CD14-positive monocyte (primary cell): Measurements from ENCODE around the gene INSIG2. TPM values are rescaled to one million over a fixed set of nuclear protein-coding genes. Genes with fewer than 3 reads are reported as not detected.

Experiments
- DNase-seq, 3 donors: peaks; one replicate each; pipeline ENCODE4 v3.0.0-alpha.2; 2011 to 2022
- H2AFZ ChIP-seq: 2 replicates; pipeline ENCODE4 v1.6.0; 2012; ENCODE audit warnings: mild to moderate bottlenecking, low read depth, low read length, inconsistent platforms; ENCODE audit not compliant: insufficient read depth, poor library complexity, severe bottlenecking
- H3K27ac ChIP-seq, 2 donors: 1 replicate in 1 of 2; 2 replicates in 1 of 2; pipeline ENCODE4 v1.5.1; 2012 to 2013; ENCODE audit warnings: low read length in 2 of 2, control low read depth in 1 of 2, inconsistent platforms in 1 of 2, low read depth in 1 of 2, mild to moderate bottlenecking in 1 of 2
- H3K27me3 ChIP-seq, 2 donors: one replicate each; pipeline versions ENCODE4 v1.6.0 to v1.6.1; 2011 to 2013; ENCODE audit warnings: low read length in 2 of 2; ENCODE audit not compliant: control insufficient read depth in 2 of 2, insufficient read depth in 2 of 2
- H3K36me3 ChIP-seq, 2 donors: replicated peaks in 1 of 2; 1 replicate in 1 of 2; 2 replicates in 1 of 2; pipeline versions ENCODE4 v1.5.1 to v1.6.1; 2012 to 2013; ENCODE audit warnings: low read length in 2 of 2, control low read depth in 1 of 2, inconsistent platforms in 1 of 2, mild to moderate bottlenecking in 1 of 2; ENCODE audit not compliant: insufficient read depth in 2 of 2, control insufficient read depth in 1 of 2
- H3K4me1 ChIP-seq, 2 donors: 1 replicate in 1 of 2; 2 replicates in 1 of 2; pipeline versions ENCODE4 v1.5.1 to v1.6.1; 2012 to 2013; ENCODE audit warnings: low read length in 2 of 2, control low read depth in 1 of 2, inconsistent platforms in 1 of 2, mild to moderate bottlenecking in 1 of 2, moderate library complexity in 1 of 2; ENCODE audit not compliant: insufficient read depth in 2 of 2, control insufficient read depth in 1 of 2
- H3K4me2 ChIP-seq: replicated peaks from 2 replicates; pipeline ENCODE3; 2012; ENCODE audit warnings: low read length, moderate library complexity, mild to moderate bottlenecking; ENCODE audit not compliant: poor library complexity, severe bottlenecking; ENCODE audit errors: extremely low read depth
- H3K4me3 ChIP-seq, 3 experiments: fragments of 200-600 bp in 1 of 3; sonication (generic) in 1 of 3; replicated peaks in 1 of 3; 1 replicate in 2 of 3; 2 replicates in 1 of 3; pipeline ENCODE4 v1.5.1; 2011 to 2013; ENCODE audit warnings: low read length in 3 of 3, mild to moderate bottlenecking in 3 of 3, control low read depth in 2 of 3, low read depth in 2 of 3, inconsistent platforms in 1 of 3, moderate library complexity in 1 of 3
- H3K79me2 ChIP-seq: 2 replicates; pipeline ENCODE4 v1.6.0; 2012; ENCODE audit warnings: mild to moderate bottlenecking, control low read depth, inconsistent platforms, low read length, moderate library complexity; ENCODE audit not compliant: insufficient read depth
- H3K9ac ChIP-seq: 2 replicates; pipeline ENCODE4 v1.6.0; 2017; ENCODE audit warnings: low read length, mild to moderate bottlenecking; ENCODE audit not compliant: insufficient read depth, poor library complexity, severe bottlenecking
- H3K9me3 ChIP-seq, 2 donors: replicated peaks in 1 of 2; 1 replicate in 1 of 2; 2 replicates in 1 of 2; pipeline versions ENCODE4 v1.5.1 to v1.6.1; 2012 to 2013; ENCODE audit warnings: low read length in 2 of 2, control low read depth in 1 of 2; ENCODE audit not compliant: control insufficient read depth in 1 of 2, insufficient read depth in 1 of 2
- H4K20me1 ChIP-seq: 2 replicates; pipeline ENCODE4 v1.6.0; 2012; ENCODE audit warnings: mild to moderate bottlenecking, low read length, control low read depth, moderate library complexity; ENCODE audit not compliant: insufficient read depth
- H3K27ac Mint-ChIP-seq, 7 donors: one replicate each; pipeline ENCODE4 v1.8.0; 2020; ENCODE audit warnings: mild to moderate bottlenecking in 7 of 7, mixed read lengths in 7 of 7, moderate library complexity in 6 of 7, inconsistent platforms in 2 of 7
- H3K27me3 Mint-ChIP-seq, 3 donors: one replicate each; pipeline ENCODE4 v1.8.0; 2021 to 2022; ENCODE audit warnings: low read depth in 3 of 3, mild to moderate bottlenecking in 3 of 3, mixed read lengths in 3 of 3, moderate library complexity in 3 of 3, inconsistent platforms in 1 of 3
- H3K36me3 Mint-ChIP-seq, 2 donors: one replicate each; pipeline ENCODE4 v1.8.0; 2020; ENCODE audit warnings: mixed read lengths in 2 of 2, inconsistent platforms in 1 of 2, mild to moderate bottlenecking in 1 of 2
- H3K4me1 Mint-ChIP-seq: one replicate; pipeline ENCODE4 v1.8.0; 2020; ENCODE audit warnings: mild to moderate bottlenecking, mixed read lengths
- H3K4me3 Mint-ChIP-seq, 2 donors: one replicate each; pipeline ENCODE4 v1.8.0; 2020; ENCODE audit warnings: mild to moderate bottlenecking in 2 of 2, mixed read lengths in 2 of 2, moderate library complexity in 1 of 2
- H3K9me3 Mint-ChIP-seq, 7 donors: one replicate each; pipeline ENCODE4 v1.8.0; 2020 to 2022; ENCODE audit warnings: mixed read lengths in 7 of 7, mild to moderate bottlenecking in 6 of 7, moderate library complexity in 6 of 7, inconsistent platforms in 2 of 7
- WGBS: methylation state at CpG from one replicate; pipeline ENCODE4 v1.1.5; 2013; ENCODE audit warnings: missing lambda C conversion rate; ENCODE audit not compliant: insufficient coverage; 5-methylcytosine and 5-hydroxymethylcytosine counted together
- intact Hi-C, 2 donors: fragments of 100-400 bp; cut with micrococcal nuclease; formaldehyde crosslinking; loops; one replicate each; pipeline versions ENCODE4 v1.15.0 to v1.15.1; 2023
- polyA plus RNA-seq, 3 donors: library from polyadenylated mRNA; depleted of rRNA in 1 of 3; unstranded in 2 of 3; stranded (reverse) in 1 of 3; fragments of 300-500 nt in 2 of 3; fragments of >200 nt in 1 of 3; fragmentation: Illumina TruSeq in 2 of 3; gene quantifications; 1 replicate in 2 of 3; 2 replicates in 1 of 3; pipeline ENCODE4 v1.2.3, GENCODE V29; 2012 to 2021
- TF ChIP-seq, protein P1 (sequence below): fragments of 200-600 bp; IDR thresholded peaks from one replicate; pipeline ENCODE4 v1.8.0; 2022; ENCODE audit warnings: antibody characterized with exemption, mild to moderate bottlenecking

Gene INSIG2
- polyA plus RNA-seq, 3 donors: 13.6 to 17.2 (median 14.8) TPM

DNA sequence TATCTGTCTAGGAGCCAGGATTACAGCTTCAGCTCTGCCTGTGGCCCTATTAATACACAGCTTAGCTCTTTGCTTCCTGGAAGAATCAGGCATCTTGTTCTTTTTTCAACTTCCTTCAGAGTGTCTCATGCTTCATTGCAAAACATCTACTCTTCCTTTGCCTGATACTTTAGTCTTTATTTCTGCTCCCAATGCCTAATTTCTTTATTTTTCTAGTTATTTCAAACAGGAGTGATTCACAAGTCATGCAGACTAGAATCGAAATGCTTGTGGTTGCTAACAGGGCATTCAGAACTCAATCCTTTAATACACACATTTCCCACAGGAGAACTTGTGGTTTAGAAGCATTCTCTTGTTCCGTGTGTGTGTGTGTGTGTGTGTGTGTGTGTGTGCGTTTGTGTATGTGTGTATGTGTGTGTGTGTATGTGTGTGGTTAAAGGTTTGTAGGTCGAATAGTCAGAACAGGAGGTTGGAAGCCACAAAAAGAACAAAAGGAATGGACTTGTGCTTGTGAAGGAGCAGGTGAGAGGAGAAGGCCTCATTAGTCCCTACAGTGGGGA is 28.3 kb upstream of the INSIG2 start:
- H3K4me1 ChIP-seq: peaks cover 64 to 67% of the 10 kb centered on the region in 2 donors
- peaks cover 0 to 3% (median 0%) of the 10 kb centered on the region in 7 donors for H3K9me3 Mint-ChIP-seq
- no peaks in the 10 kb centered on the region for H3K36me3 Mint-ChIP-seq
- no peaks in the 10 kb centered on the region for H3K79me2 ChIP-seq
- peak overlapping the region; percentile 27 to 82 for H3K27ac ChIP-seq
- H2AFZ ChIP-seq: peak overlapping the region; percentile 38
- intact Hi-C loops: loop anchor here (2.0 to 5.0 kb wide), 2 partner anchors 13 to 38 kb away; no protein-coding TSS in a partner anchor
- peaks cover 0 to 7% (median 0%) of the 10 kb centered on the region in 3 donors for H3K27me3 Mint-ChIP-seq
- peak overlapping the region in 1 of 3 experiments; percentile 15 for H3K4me3 ChIP-seq
- H3K9ac ChIP-seq: no peak overlapping the region
- H3K27ac Mint-ChIP-seq: peak overlapping the region; percentile 85 to 94 (median 91)
- no peaks in the 10 kb centered on the region for H4K20me1 ChIP-seq
- H3K27me3 ChIP-seq: no peaks in the 10 kb centered on the region
- no peaks in the 10 kb centered on the region for H3K9me3 ChIP-seq
- peaks cover 65% of the 10 kb centered on the region for H3K4me1 Mint-ChIP-seq
- H3K4me3 Mint-ChIP-seq: peak overlapping the region in 1 of 2 donors; percentile 36
- WGBS: 0% methylated on average over 1 of the region's 4 CpGs
- no peaks in the 10 kb centered on the region for H3K36me3 ChIP-seq
- peak overlapping the region; percentile 15 for H3K4me2 ChIP-seq
- DNase-seq: peak; percentile 21 to 51 (median 25)
- TF ChIP-seq, protein P1, sequence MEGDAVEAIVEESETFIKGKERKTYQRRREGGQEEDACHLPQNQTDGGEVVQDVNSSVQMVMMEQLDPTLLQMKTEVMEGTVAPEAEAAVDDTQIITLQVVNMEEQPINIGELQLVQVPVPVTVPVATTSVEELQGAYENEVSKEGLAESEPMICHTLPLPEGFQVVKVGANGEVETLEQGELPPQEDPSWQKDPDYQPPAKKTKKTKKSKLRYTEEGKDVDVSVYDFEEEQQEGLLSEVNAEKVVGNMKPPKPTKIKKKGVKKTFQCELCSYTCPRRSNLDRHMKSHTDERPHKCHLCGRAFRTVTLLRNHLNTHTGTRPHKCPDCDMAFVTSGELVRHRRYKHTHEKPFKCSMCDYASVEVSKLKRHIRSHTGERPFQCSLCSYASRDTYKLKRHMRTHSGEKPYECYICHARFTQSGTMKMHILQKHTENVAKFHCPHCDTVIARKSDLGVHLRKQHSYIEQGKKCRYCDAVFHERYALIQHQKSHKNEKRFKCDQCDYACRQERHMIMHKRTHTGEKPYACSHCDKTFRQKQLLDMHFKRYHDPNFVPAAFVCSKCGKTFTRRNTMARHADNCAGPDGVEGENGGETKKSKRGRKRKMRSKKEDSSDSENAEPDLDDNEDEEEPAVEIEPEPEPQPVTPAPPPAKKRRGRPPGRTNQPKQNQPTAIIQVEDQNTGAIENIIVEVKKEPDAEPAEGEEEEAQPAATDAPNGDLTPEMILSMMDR: no peak

- Mint-ChIP-seq H3K4me3 (no peak overlapping the region), H3K27ac (peak overlapping the region; percentile 19 to 94 (median 80))
Measured at GRCh38 chr2:118061135-118061955, 26.9 kb upstream of the INSIG2 start.

More at GRCh38 chr2:118061135-118061955, 26.9 kb upstream of the INSIG2 start:
- TF ChIP-seq, protein P1: peak; percentile 81
- WGBS: 74% methylated on average over 4 of the region's 4 CpGs
- no peak overlapping the region for H3K9ac ChIP-seq
- H3K36me3 Mint-ChIP-seq: no peaks in the 10 kb centered on the region
- peak overlapping the region; percentile 27 for H3K4me2 ChIP-seq
- peaks cover 52% of the 10 kb centered on the region for H3K4me1 Mint-ChIP-seq
- no peaks in the 10 kb centered on the region for H3K9me3 ChIP-seq
- H3K27ac ChIP-seq: peak overlapping the region; percentile 22 to 82
- H3K79me2 ChIP-seq: no peaks in the 10 kb centered on the region
- no peaks in the 10 kb centered on the region for H3K27me3 ChIP-seq
- H3K36me3 ChIP-seq: no peaks in the 10 kb centered on the region
- peaks cover 0 to 3% (median 0%) of the 10 kb centered on the region in 7 donors for H3K9me3 Mint-ChIP-seq
- peaks cover 51 to 53% of the 10 kb centered on the region in 2 donors for H3K4me1 ChIP-seq
- peak overlapping the region; percentile 38 for H2AFZ ChIP-seq
- no peaks in the 10 kb centered on the region for H4K20me1 ChIP-seq
- peaks cover 0 to 7% (median 2%) of the 10 kb centered on the region in 3 donors for H3K27me3 Mint-ChIP-seq
- peak; percentile 72 to 84 (median 76) for DNase-seq
- H3K4me3 ChIP-seq: peak overlapping the region in 1 of 3 experiments; percentile 15
- intact Hi-C loops: loop anchor here in 1 of 2 donors (2.0 kb wide), 1 partner anchor 15 kb away; no protein-coding TSS in a partner anchor
